ENCODE data around the gene MFAP4.

MFAP4 gene

GRCh38 chr17:19410091-19410490, 23.1 kb upstream of the MFAP4 start:
- DNase-seq (ENCODE audit: low read depth in 2 of 2), result no peak

- peak in 1 of 2 donors; percentile 9 for DNase-seq (ENCODE audit: low read depth in 2 of 2)
These were observed 22.5 kb upstream of the MFAP4 start for GRCh38 chr17:19409509-19409908.

GRCh38 chr17:19409066-19409465, 22.1 kb upstream of the MFAP4 start:
- no peak for DNase-seq (ENCODE audit: low read depth in 2 of 2)

GRCh38 chr17:19408346-19408710, 21.3 kb upstream of the MFAP4 start:
- no peak for DNase-seq (ENCODE audit: low read depth in 2 of 2)

- DNase-seq (ENCODE audit: low read depth in 2 of 2), result no peak
These were observed 20.8 kb upstream of the MFAP4 start for GRCh38 chr17:19407601-19408345.

GRCh38 chr17:19405114-19405513, 18.1 kb upstream of the MFAP4 start:
- DNase-seq (ENCODE audit: low read depth in 2 of 2), result no peak

GRCh38 chr17:19404264-19404663, 17.3 kb upstream of the MFAP4 start:
- DNase-seq (ENCODE audit: low read depth in 2 of 2), result no peak

- DNase-seq (ENCODE audit: low read depth in 2 of 2), result no peak
These were observed 16.0 kb upstream of the MFAP4 start for GRCh38 chr17:19403021-19403420.

- no peak for DNase-seq (ENCODE audit: low read depth in 2 of 2)
These were observed 15.2 kb upstream of the MFAP4 start for GRCh38 chr17:19402171-19402570.

- no peak for DNase-seq (ENCODE audit: low read depth in 2 of 2)
These were observed 14.5 kb upstream of the MFAP4 start for GRCh38 chr17:19401321-19402010.

- DNase-seq (ENCODE audit: low read depth in 2 of 2), result no peak
These were observed 12.9 kb upstream of the MFAP4 start for GRCh38 chr17:19399750-19400450.

- no peak for DNase-seq (ENCODE audit: low read depth in 2 of 2)
These were observed 11.6 kb upstream of the MFAP4 start for GRCh38 chr17:19398301-19399181.

- DNase-seq (ENCODE audit: low read depth in 2 of 2), result no peak
These were observed 10.6 kb upstream of the MFAP4 start for GRCh38 chr17:19397556-19398041.

GRCh38 chr17:19392303-19392702, 5.3 kb upstream of the MFAP4 start:
- DNase-seq (ENCODE audit: low read depth in 2 of 2), result no peak

GRCh38 chr17:19391432-19391831, 4.4 kb upstream of the MFAP4 start:
- no peak for DNase-seq (ENCODE audit: low read depth in 2 of 2)

GRCh38 chr17:19390951-19391350, 4.0 kb upstream of the MFAP4 start:
- DNase-seq (ENCODE audit: low read depth in 2 of 2), result no peak

GRCh38 chr17:19388791-19389785, 2.1 kb upstream of the MFAP4 start:
- DNase-seq (ENCODE audit: low read depth in 2 of 2), result no peak

GRCh38 chr17:19387921-19388521, 1.0 kb upstream of the MFAP4 start:
- DNase-seq (ENCODE audit: low read depth in 2 of 2), result no peak

GRCh38 chr17:19386051-19386929, 700 bp downstream of the MFAP4 start:
- DNase-seq (ENCODE audit: low read depth in 2 of 2), result no peak
